ENCODE measurements around the gene GDF7. TPM values are rescaled to one million over a fixed set of nuclear protein-coding genes. Genes with fewer than 3 reads are reported as not detected.

Gene GDF7
- total RNA-seq, 1 donor from 2014 or later = 0.05 TPM

- intact Hi-C loops (cut with micrococcal nuclease) = no loop called here
- Mint-ChIP-seq H3K9me3 (no peaks in the 10 kb centered on the region), H3K27ac (no peak overlapping the region), H3K4me3 (ENCODE audit: low read depth) (no peak overlapping the region), H3K36me3 (ENCODE audit: low read depth) (no peaks in the 10 kb centered on the region), H3K4me1 (ENCODE audit: low read depth) (peaks cover 2% of the 10 kb centered on the region), H3K27me3 (ENCODE audit: low read depth) (peaks cover 3% of the 10 kb centered on the region)
- no peak for DNase-seq (ENCODE audit: low spot score)
Observed at GRCh38 chr2:20677301-20678085, 10.5 kb downstream of the GDF7 start.

GRCh38 chr2:20678086-20678395 is 11.1 kb downstream of the GDF7 start:
- Mint-ChIP-seq H3K27me3 (ENCODE audit: low read depth) (no peaks in the 10 kb centered on the region), H3K4me1 (ENCODE audit: low read depth) (peaks cover 4% of the 10 kb centered on the region), H3K9me3 (no peaks in the 10 kb centered on the region), H3K4me3 (ENCODE audit: low read depth) (no peak overlapping the region), H3K36me3 (ENCODE audit: low read depth) (no peaks in the 10 kb centered on the region), H3K27ac (no peak overlapping the region)
- no peak for DNase-seq (ENCODE audit: low spot score)
- intact Hi-C loops (cut with micrococcal nuclease) = no loop called here

GRCh38 chr2:20678780-20679179 is 11.8 kb downstream of the GDF7 start:
- no peaks in the 10 kb centered on the region for H3K36me3 Mint-ChIP-seq (ENCODE audit: low read depth)
- no peaks in the 10 kb centered on the region for H3K27me3 Mint-ChIP-seq (ENCODE audit: low read depth)
- intact Hi-C loops (cut with micrococcal nuclease) = no loop called here
- no peak overlapping the region for H3K27ac Mint-ChIP-seq
- H3K4me3 Mint-ChIP-seq (ENCODE audit: low read depth) = no peak overlapping the region
- peaks cover 4% of the 10 kb centered on the region for H3K4me1 Mint-ChIP-seq (ENCODE audit: low read depth)
- no peaks in the 10 kb centered on the region for H3K9me3 Mint-ChIP-seq
- no peak for DNase-seq (ENCODE audit: low spot score)

- H3K4me3 Mint-ChIP-seq (ENCODE audit: low read depth) = no peak overlapping the region
- intact Hi-C loops (cut with micrococcal nuclease) = loop anchor here (5.0 kb wide), 1 partner anchor 281 kb away; no protein-coding TSS in a partner anchor
- DNase-seq (ENCODE audit: low spot score) = no peak
- no peak overlapping the region for H3K27ac Mint-ChIP-seq
- peaks cover 4% of the 10 kb centered on the region for H3K4me1 Mint-ChIP-seq (ENCODE audit: low read depth)
- no peaks in the 10 kb centered on the region for H3K9me3 Mint-ChIP-seq
- no peaks in the 10 kb centered on the region for H3K36me3 Mint-ChIP-seq (ENCODE audit: low read depth)
- H3K27me3 Mint-ChIP-seq (ENCODE audit: low read depth) = no peaks in the 10 kb centered on the region
Observed at GRCh38 chr2:20680744-20681375, 13.9 kb downstream of the GDF7 start.

- Mint-ChIP-seq H3K27me3 (ENCODE audit: low read depth) (no peaks in the 10 kb centered on the region), H3K36me3 (ENCODE audit: low read depth) (peaks cover 13% of the 10 kb centered on the region), H3K4me1 (ENCODE audit: low read depth) (peaks cover 4% of the 10 kb centered on the region), H3K27ac (no peak overlapping the region), H3K4me3 (ENCODE audit: low read depth) (no peak overlapping the region), H3K9me3 (no peaks in the 10 kb centered on the region)
- no peak for DNase-seq (ENCODE audit: low spot score)
- intact Hi-C loops (cut with micrococcal nuclease) = loop anchor here (5.0 kb wide), 1 partner anchor 280 kb away; no protein-coding TSS in a partner anchor
Observed at GRCh38 chr2:20682167-20682920, 15.4 kb downstream of the GDF7 start.

GRCh38 chr2:20684581-20685063 is 17.7 kb downstream of the GDF7 start:
- no peak overlapping the region for H3K4me3 Mint-ChIP-seq (ENCODE audit: low read depth)
- intact Hi-C loops (cut with micrococcal nuclease) = loop anchor here (5.0 kb wide), 1 partner anchor 278 kb away; no protein-coding TSS in a partner anchor

GRCh38 chr2:20687260-20687832 is 20.4 kb downstream of the GDF7 start:
- intact Hi-C loops (cut with micrococcal nuclease) = no loop called here
- Mint-ChIP-seq H3K36me3 (ENCODE audit: low read depth) (peaks cover 30% of the 10 kb centered on the region), H3K27ac (no peak overlapping the region), H3K9me3 (no peaks in the 10 kb centered on the region), H3K4me3 (ENCODE audit: low read depth) (no peak overlapping the region), H3K4me1 (ENCODE audit: low read depth) (peaks cover 3% of the 10 kb centered on the region), H3K27me3 (ENCODE audit: low read depth) (no peaks in the 10 kb centered on the region)
- DNase-seq (ENCODE audit: low spot score) = no peak

More at GRCh38 chr2:20684581-20685063, 17.7 kb downstream of the GDF7 start:
- Mint-ChIP-seq H3K4me1 (ENCODE audit: low read depth) (peaks cover 4% of the 10 kb centered on the region), H3K9me3 (no peaks in the 10 kb centered on the region), H3K27me3 (ENCODE audit: low read depth) (no peaks in the 10 kb centered on the region), H3K36me3 (ENCODE audit: low read depth) (peaks cover 30% of the 10 kb centered on the region), H3K27ac (no peak overlapping the region)
- no peak for DNase-seq (ENCODE audit: low spot score)

GRCh38 chr2:20689428-20690264 is 22.7 kb downstream of the GDF7 start:
- Mint-ChIP-seq H3K9me3 (no peaks in the 10 kb centered on the region), H3K36me3 (ENCODE audit: low read depth) (peaks cover 30% of the 10 kb centered on the region), H3K4me1 (ENCODE audit: low read depth) (no peaks in the 10 kb centered on the region), H3K27ac (no peak overlapping the region), H3K27me3 (ENCODE audit: low read depth) (no peaks in the 10 kb centered on the region), H3K4me3 (ENCODE audit: low read depth) (no peak overlapping the region)
- intact Hi-C loops (cut with micrococcal nuclease) = no loop called here
- DNase-seq (ENCODE audit: low spot score) = no peak

GRCh38 chr2:20691076-20691734 is 24.3 kb downstream of the GDF7 start:
- Mint-ChIP-seq H3K36me3 (ENCODE audit: low read depth) (peaks cover 28% of the 10 kb centered on the region), H3K27ac (no peak overlapping the region), H3K27me3 (ENCODE audit: low read depth) (no peaks in the 10 kb centered on the region), H3K9me3 (no peaks in the 10 kb centered on the region), H3K4me1 (ENCODE audit: low read depth) (no peaks in the 10 kb centered on the region), H3K4me3 (ENCODE audit: low read depth) (no peak overlapping the region)
- intact Hi-C loops (cut with micrococcal nuclease) = no loop called here
- DNase-seq (ENCODE audit: low spot score) = no peak

GRCh38 chr2:20692081-20692480 is 25.1 kb downstream of the GDF7 start:
- intact Hi-C loops (cut with micrococcal nuclease) = no loop called here
- DNase-seq (ENCODE audit: low spot score) = no peak
- Mint-ChIP-seq H3K4me3 (ENCODE audit: low read depth) (no peak overlapping the region), H3K27ac (no peak overlapping the region), H3K36me3 (ENCODE audit: low read depth) (peaks cover 19% of the 10 kb centered on the region), H3K9me3 (no peaks in the 10 kb centered on the region), H3K4me1 (ENCODE audit: low read depth) (no peaks in the 10 kb centered on the region), H3K27me3 (ENCODE audit: low read depth) (no peaks in the 10 kb centered on the region)

GRCh38 chr2:20693317-20693716 is 26.4 kb downstream of the GDF7 start:
- H3K4me3 Mint-ChIP-seq (ENCODE audit: low read depth) = no peak overlapping the region
- intact Hi-C loops (cut with micrococcal nuclease) = no loop called here
- peaks cover 12% of the 10 kb centered on the region for H3K36me3 Mint-ChIP-seq (ENCODE audit: low read depth)
- no peaks in the 10 kb centered on the region for H3K27me3 Mint-ChIP-seq (ENCODE audit: low read depth)
- no peaks in the 10 kb centered on the region for H3K4me1 Mint-ChIP-seq (ENCODE audit: low read depth)
- no peak overlapping the region for H3K27ac Mint-ChIP-seq
- H3K9me3 Mint-ChIP-seq = no peaks in the 10 kb centered on the region
- no peak for DNase-seq (ENCODE audit: low spot score)
